Measurements from ENCODE around the gene TIGD2. TPM values are rescaled to one million over a fixed set of nuclear protein-coding genes. Genes with fewer than 3 reads are reported as not detected.

The TIGD2 gene
- total and polyA plus RNA-seq, 2 of the 13 experiments (the other 11 are each of a cell fraction or from before 2014, with no cell fraction given), result 3.1 to 15.5 TPM

DNA sequence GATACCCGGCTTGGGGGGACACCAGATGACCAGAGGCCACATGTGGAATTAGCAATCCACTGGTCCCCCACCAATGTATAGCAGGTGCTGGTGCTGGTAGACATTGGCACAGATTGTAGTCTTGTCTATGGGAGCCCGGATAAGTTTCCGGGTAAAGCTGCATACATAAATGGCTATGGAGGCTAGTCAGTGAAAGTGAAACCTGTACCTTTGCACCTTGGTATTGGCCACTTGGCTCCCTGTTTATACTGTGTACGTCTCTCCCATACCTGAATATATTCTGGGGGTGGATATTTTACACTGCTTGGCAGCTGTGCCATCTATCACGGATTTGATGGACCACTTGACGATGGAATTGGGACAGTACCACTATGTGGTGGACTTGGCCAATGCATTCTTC is 5.6 kb upstream of the TIGD2 start (continued):
- TF ChIP-seq, protein P1, sequence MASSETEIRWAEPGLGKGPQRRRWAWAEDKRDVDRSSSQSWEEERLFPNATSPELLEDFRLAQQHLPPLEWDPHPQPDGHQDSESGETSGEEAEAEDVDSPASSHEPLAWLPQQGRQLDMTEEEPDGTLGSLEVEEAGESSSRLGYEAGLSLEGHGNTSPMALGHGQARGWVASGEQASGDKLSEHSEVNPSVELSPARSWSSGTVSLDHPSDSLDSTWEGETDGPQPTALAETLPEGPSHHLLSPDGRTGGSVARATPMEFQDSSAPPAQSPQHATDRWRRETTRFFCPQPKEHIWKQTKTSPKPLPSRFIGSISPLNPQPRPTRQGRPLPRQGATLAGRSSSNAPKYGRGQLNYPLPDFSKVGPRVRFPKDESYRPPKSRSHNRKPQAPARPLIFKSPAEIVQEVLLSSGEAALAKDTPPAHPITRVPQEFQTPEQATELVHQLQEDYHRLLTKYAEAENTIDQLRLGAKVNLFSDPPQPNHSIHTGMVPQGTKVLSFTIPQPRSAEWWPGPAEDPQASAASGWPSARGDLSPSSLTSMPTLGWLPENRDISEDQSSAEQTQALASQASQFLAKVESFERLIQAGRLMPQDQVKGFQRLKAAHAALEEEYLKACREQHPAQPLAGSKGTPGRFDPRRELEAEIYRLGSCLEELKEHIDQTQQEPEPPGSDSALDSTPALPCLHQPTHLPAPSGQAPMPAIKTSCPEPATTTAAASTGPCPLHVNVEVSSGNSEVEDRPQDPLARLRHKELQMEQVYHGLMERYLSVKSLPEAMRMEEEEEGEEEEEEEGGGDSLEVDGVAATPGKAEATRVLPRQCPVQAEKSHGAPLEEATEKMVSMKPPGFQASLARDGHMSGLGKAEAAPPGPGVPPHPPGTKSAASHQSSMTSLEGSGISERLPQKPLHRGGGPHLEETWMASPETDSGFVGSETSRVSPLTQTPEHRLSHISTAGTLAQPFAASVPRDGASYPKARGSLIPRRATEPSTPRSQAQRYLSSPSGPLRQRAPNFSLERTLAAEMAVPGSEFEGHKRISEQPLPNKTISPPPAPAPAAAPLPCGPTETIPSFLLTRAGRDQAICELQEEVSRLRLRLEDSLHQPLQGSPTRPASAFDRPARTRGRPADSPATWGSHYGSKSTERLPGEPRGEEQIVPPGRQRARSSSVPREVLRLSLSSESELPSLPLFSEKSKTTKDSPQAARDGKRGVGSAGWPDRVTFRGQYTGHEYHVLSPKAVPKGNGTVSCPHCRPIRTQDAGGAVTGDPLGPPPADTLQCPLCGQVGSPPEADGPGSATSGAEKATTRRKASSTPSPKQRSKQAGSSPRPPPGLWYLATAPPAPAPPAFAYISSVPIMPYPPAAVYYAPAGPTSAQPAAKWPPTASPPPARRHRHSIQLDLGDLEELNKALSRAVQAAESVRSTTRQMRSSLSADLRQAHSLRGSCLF (CRISPR knock-in tag; IDR thresholded peaks at IDR 0.05; ENCODE audit: borderline replicate concordance), result no peak
- TF ChIP-seq, protein P2, sequence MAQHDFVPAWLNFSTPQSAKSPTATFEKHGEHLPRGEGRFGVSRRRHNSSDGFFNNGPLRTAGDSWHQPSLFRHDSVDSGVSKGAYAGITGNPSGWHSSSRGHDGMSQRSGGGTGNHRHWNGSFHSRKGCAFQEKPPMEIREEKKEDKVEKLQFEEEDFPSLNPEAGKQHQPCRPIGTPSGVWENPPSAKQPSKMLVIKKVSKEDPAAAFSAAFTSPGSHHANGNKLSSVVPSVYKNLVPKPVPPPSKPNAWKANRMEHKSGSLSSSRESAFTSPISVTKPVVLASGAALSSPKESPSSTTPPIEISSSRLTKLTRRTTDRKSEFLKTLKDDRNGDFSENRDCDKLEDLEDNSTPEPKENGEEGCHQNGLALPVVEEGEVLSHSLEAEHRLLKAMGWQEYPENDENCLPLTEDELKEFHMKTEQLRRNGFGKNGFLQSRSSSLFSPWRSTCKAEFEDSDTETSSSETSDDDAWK (CRISPR knock-in tag; IDR thresholded peaks at IDR 0.05), result no peak
- TF ChIP-seq CHCHD3 (CRISPR knock-in tag; IDR thresholded peaks at IDR 0.05), result no peak
- TF ChIP-seq, protein P3, sequence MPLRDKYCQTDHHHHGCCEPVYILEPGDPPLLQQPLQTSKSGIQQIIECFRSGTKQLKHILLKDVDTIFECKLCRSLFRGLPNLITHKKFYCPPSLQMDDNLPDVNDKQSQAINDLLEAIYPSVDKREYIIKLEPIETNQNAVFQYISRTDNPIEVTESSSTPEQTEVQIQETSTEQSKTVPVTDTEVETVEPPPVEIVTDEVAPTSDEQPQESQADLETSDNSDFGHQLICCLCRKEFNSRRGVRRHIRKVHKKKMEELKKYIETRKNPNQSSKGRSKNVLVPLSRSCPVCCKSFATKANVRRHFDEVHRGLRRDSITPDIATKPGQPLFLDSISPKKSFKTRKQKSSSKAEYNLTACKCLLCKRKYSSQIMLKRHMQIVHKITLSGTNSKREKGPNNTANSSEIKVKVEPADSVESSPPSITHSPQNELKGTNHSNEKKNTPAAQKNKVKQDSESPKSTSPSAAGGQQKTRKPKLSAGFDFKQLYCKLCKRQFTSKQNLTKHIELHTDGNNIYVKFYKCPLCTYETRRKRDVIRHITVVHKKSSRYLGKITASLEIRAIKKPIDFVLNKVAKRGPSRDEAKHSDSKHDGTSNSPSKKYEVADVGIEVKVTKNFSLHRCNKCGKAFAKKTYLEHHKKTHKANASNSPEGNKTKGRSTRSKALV (CRISPR knock-in tag; IDR thresholded peaks at IDR 0.05), result no peak
- TF ChIP-seq, protein P4, sequence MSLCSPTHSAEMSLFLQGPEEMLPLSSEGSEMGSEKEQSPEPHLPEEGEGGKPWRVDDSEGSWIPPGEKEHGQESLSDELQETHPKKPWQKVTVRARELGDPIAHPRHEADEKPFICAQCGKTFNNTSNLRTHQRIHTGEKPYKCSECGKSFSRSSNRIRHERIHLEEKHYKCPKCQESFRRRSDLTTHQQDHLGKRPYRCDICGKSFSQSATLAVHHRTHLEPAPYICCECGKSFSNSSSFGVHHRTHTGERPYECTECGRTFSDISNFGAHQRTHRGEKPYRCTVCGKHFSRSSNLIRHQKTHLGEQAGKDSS (CRISPR knock-in tag; IDR thresholded peaks at IDR 0.05; ENCODE audit: borderline replicate concordance, low read depth), result no peak
- TF ChIP-seq, protein P5, sequence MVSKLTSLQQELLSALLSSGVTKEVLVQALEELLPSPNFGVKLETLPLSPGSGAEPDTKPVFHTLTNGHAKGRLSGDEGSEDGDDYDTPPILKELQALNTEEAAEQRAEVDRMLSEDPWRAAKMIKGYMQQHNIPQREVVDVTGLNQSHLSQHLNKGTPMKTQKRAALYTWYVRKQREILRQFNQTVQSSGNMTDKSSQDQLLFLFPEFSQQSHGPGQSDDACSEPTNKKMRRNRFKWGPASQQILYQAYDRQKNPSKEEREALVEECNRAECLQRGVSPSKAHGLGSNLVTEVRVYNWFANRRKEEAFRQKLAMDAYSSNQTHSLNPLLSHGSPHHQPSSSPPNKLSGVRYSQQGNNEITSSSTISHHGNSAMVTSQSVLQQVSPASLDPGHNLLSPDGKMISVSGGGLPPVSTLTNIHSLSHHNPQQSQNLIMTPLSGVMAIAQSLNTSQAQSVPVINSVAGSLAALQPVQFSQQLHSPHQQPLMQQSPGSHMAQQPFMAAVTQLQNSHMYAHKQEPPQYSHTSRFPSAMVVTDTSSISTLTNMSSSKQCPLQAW (CRISPR knock-in tag; IDR thresholded peaks at IDR 0.05), result no peak

Data from HepG2 (cell line).